ENCODE results near the gene HMCN2.

GRCh38 chr9:130230631-130231030 lies 34.9 kb upstream of the HMCN2 start:
- TF ChIP-seq ZSCAN20 (CRISPR knock-in tag; IDR thresholded peaks at IDR 0.05) (no peak), SMC3 (IDR thresholded peaks at IDR 0.05) (no peak), CTCF (IDR thresholded peaks at IDR 0.05) (no peak), EP300 (IDR thresholded peaks at IDR 0.05) (no peak), POLR2A (IDR thresholded peaks at IDR 0.05; ENCODE audit: low read length) (no peak), JUN (IDR thresholded peaks at IDR 0.05) (no peak), MAX (IDR thresholded peaks at IDR 0.05) (no peak), ZFP36 (IDR thresholded peaks at IDR 0.05; ENCODE audit: borderline replicate concordance, partially characterized antibody) (no peak), CBX8 (IDR thresholded peaks at IDR 0.05) (no peak), BHLHE40 (IDR thresholded peaks at IDR 0.05; ENCODE audit: low read depth, low read length) (no peak)
